HepG2 (cell line): Measurements from ENCODE around the gene AMZ1. TPM values are rescaled to one million over a fixed set of nuclear protein-coding genes. Genes with fewer than 3 reads are reported as not detected.

Experiments
- CAMTA2 ChIP-seq: sonication (generic); formaldehyde crosslinking; IDR thresholded peaks from 2 replicates; pipeline ENCODE4 v1.4.0; 2020; ENCODE audit warnings: mild to moderate bottlenecking, missing genetic modification reagents, borderline replicate concordance
- CCDC6 ChIP-seq: sonication (generic); formaldehyde crosslinking; IDR thresholded peaks from 2 replicates; pipeline ENCODE4 v1.8.1; 2022; ENCODE audit warnings: mild to moderate bottlenecking, missing genetic modification reagents, moderate library complexity
- HDAC2 ChIP-seq: sonication (generic); formaldehyde crosslinking; IDR thresholded peaks from 2 replicates; pipeline ENCODE4 v1.4.0; 2020; ENCODE audit warnings: missing genetic modification reagents
- KDM2A ChIP-seq: sonication (generic); formaldehyde crosslinking; IDR thresholded peaks from 2 replicates; pipeline ENCODE4 v1.4.0; 2020; ENCODE audit warnings: low read depth, missing genetic modification reagents, borderline replicate concordance
- NR1H2 ChIP-seq: sonication (generic); formaldehyde crosslinking; IDR thresholded peaks from 2 replicates; pipeline ENCODE4 v1.8.1; 2022; ENCODE audit warnings: low read depth, missing genetic modification reagents, borderline replicate concordance
- PCBP2 ChIP-seq: fragments of 200-400 bp; formaldehyde crosslinking; optimal IDR thresholded peaks from 2 replicates; pipeline ENCODE3; 2018; ENCODE audit warnings: low read length, low read depth; ENCODE audit not compliant: poor library complexity, severe bottlenecking
- PHF21A ChIP-seq: sonication (generic); formaldehyde crosslinking; IDR thresholded peaks from 2 replicates; pipeline ENCODE4 v1.5.0; 2020; ENCODE audit warnings: mild to moderate bottlenecking, missing genetic modification reagents
- RAD21 ChIP-seq: fragments of 450-650 bp; formaldehyde crosslinking; IDR thresholded peaks from 2 replicates; pipeline ENCODE4 v1.5.0; 2020; ENCODE audit warnings: mild to moderate bottlenecking
- ZNF672 ChIP-seq: sonication (generic); formaldehyde crosslinking; IDR thresholded peaks from 2 replicates; pipeline ENCODE4 v1.8.1; 2022; ENCODE audit warnings: missing genetic modification reagents
- ZNF850 ChIP-seq: sonication (generic); formaldehyde crosslinking; conservative IDR thresholded peaks from 2 replicates; pipeline ENCODE4 v1.9.0; 2021; ENCODE audit warnings: mild to moderate bottlenecking, missing genetic modification reagents
- ZNF883 ChIP-seq: sonication (generic); formaldehyde crosslinking; IDR thresholded peaks from 2 replicates; pipeline ENCODE4 v1.5.1; 2020; ENCODE audit warnings: mild to moderate bottlenecking, missing genetic modification reagents; ENCODE audit errors: not compliant biosample characterization
- ZNF891 ChIP-seq: sonication (generic); formaldehyde crosslinking; IDR thresholded peaks from 2 replicates; pipeline ENCODE4 v1.5.0; 2020; ENCODE audit warnings: mild to moderate bottlenecking, missing genetic modification reagents
- ZSCAN22 ChIP-seq: sonication (generic); formaldehyde crosslinking; IDR thresholded peaks from 2 replicates; pipeline ENCODE4 v1.4.0; 2020; ENCODE audit warnings: mild to moderate bottlenecking, missing genetic modification reagents
- polyA plus RNA-seq, 8 experiments: library from polyadenylated mRNA; depleted of rRNA in 3 of 8; stranded (reverse) in 7 of 8; unstranded in 1 of 8; fragments of >200 nt; fragmentation: Illumina TruSeq in 4 of 8; extraction: Trizol in 4 of 8; gene quantifications; 2 replicates each; pipeline versions ENCODE4 v1.2.1 to v1.2.3, GENCODE V29; 2011 to 2016; ENCODE audit warnings: low read depth in 4 of 8, missing spikeins in 1 of 8, mixed read lengths in 1 of 8; ENCODE audit not compliant: insufficient read depth in 1 of 8
- total RNA-seq, 5 experiments: library from RNA; depleted of rRNA; stranded (reverse); fragments of >200 nt; fragmentation: Illumina TruSeq; extraction: Trizol; gene quantifications; 2 replicates each; pipeline ENCODE4 v1.2.3, GENCODE V29; 2016; ENCODE audit warnings: low read depth in 1 of 5
- TF ChIP-seq, protein P1 (sequence below): sonication (generic); IDR thresholded peaks from 2 replicates; pipeline ENCODE4 v1.6.1; 2016; ENCODE audit warnings: low read depth, borderline replicate concordance
- TF ChIP-seq, protein P2 (sequence below): sonication (generic); formaldehyde crosslinking; IDR thresholded peaks from 2 replicates; pipeline ENCODE4 v1.4.0; 2020; ENCODE audit warnings: mild to moderate bottlenecking, missing genetic modification reagents
- TF ChIP-seq, protein P3 (sequence below): sonication (generic); formaldehyde crosslinking; IDR thresholded peaks from 2 replicates; pipeline ENCODE4 v1.4.0; 2020; ENCODE audit warnings: missing genetic modification reagents; ENCODE audit errors: not compliant biosample characterization
- TF ChIP-seq, protein P4 (sequence below): sonication (generic); formaldehyde crosslinking; IDR thresholded peaks from 2 replicates; pipeline ENCODE4 v1.5.0; 2020; ENCODE audit warnings: mild to moderate bottlenecking, missing genetic modification reagents, moderate library complexity
- TF ChIP-seq, protein P5 (sequence below): sonication (generic); formaldehyde crosslinking; IDR thresholded peaks from 2 replicates; pipeline ENCODE4 v1.5.1; 2020; ENCODE audit warnings: mild to moderate bottlenecking, missing genetic modification reagents, moderate library complexity
- TF ChIP-seq, protein P6 (sequence below): sonication (generic); formaldehyde crosslinking; IDR thresholded peaks from 2 replicates; pipeline ENCODE4 v1.4.0; 2020; ENCODE audit warnings: missing genetic modification reagents

The AMZ1 gene
- total and polyA plus RNA-seq, 2 of the 13 experiments (the other 11 are each of a cell fraction or from before 2014, with no cell fraction given): 0.03 TPM; not detected in 1

DNA sequence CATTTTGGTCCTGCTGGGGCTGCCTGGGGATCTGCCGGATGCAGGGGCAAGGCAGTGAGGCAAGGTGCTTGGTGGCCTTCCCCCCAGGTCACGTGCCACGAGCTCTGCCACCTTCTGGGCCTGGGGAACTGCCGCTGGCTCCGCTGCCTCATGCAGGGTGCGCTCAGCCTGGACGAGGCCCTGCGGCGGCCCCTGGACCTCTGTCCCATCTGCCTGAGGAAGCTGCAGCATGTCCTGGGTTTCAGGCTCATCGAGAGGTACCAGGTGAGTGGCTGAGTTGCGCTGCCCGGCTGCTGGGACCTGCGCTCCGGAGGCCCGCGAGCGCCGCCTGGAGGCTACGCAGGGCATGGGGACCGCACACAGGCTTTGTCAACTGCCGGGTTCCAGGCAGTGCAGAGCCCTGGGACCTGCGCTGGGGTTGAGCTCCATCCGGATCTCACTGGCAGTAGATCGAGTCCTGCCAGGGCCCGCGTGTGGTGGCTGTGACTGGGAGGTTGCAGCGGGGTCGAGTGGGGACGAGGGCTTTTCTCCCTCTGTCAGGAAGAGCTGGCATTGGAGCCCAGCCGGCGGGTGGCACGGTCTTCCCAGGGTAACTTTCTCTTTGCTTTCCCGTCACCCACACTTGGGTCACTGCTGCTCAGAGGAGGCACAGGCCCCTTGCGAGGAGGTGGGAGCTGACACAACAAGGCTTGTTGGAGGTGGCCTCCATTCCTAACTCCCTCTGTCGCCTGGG lies 21.7 kb downstream of the AMZ1 start (continued):
- TF ChIP-seq, protein P1, sequence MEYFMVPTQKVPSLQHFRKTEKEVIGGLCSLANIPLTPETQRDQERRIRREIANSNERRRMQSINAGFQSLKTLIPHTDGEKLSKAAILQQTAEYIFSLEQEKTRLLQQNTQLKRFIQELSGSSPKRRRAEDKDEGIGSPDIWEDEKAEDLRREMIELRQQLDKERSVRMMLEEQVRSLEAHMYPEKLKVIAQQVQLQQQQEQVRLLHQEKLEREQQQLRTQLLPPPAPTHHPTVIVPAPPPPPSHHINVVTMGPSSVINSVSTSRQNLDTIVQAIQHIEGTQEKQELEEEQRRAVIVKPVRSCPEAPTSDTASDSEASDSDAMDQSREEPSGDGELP: peak; percentile 41; the same call in 1 of the 2 replicates
- peak; percentile 32; the same call in 1 of the 2 replicates for TF ChIP-seq HDAC2 (CRISPR knock-in tag)
- TF ChIP-seq, protein P2, sequence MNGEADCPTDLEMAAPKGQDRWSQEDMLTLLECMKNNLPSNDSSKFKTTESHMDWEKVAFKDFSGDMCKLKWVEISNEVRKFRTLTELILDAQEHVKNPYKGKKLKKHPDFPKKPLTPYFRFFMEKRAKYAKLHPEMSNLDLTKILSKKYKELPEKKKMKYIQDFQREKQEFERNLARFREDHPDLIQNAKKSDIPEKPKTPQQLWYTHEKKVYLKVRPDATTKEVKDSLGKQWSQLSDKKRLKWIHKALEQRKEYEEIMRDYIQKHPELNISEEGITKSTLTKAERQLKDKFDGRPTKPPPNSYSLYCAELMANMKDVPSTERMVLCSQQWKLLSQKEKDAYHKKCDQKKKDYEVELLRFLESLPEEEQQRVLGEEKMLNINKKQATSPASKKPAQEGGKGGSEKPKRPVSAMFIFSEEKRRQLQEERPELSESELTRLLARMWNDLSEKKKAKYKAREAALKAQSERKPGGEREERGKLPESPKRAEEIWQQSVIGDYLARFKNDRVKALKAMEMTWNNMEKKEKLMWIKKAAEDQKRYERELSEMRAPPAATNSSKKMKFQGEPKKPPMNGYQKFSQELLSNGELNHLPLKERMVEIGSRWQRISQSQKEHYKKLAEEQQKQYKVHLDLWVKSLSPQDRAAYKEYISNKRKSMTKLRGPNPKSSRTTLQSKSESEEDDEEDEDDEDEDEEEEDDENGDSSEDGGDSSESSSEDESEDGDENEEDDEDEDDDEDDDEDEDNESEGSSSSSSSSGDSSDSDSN (CRISPR knock-in tag): peak; percentile 62
- TF ChIP-seq ZNF672 (CRISPR knock-in tag): no peak
- TF ChIP-seq ZNF883 (CRISPR knock-in tag): peak; percentile 75
- TF ChIP-seq, protein P3, sequence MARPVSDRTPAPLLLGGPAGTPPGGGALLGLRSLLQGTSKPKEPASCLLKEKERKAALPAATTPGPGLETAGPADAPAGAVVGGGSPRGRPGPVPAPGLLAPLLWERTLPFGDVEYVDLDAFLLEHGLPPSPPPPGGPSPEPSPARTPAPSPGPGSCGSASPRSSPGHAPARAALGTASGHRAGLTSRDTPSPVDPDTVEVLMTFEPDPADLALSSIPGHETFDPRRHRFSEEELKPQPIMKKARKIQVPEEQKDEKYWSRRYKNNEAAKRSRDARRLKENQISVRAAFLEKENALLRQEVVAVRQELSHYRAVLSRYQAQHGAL: no peak
- TF ChIP-seq, protein P4, sequence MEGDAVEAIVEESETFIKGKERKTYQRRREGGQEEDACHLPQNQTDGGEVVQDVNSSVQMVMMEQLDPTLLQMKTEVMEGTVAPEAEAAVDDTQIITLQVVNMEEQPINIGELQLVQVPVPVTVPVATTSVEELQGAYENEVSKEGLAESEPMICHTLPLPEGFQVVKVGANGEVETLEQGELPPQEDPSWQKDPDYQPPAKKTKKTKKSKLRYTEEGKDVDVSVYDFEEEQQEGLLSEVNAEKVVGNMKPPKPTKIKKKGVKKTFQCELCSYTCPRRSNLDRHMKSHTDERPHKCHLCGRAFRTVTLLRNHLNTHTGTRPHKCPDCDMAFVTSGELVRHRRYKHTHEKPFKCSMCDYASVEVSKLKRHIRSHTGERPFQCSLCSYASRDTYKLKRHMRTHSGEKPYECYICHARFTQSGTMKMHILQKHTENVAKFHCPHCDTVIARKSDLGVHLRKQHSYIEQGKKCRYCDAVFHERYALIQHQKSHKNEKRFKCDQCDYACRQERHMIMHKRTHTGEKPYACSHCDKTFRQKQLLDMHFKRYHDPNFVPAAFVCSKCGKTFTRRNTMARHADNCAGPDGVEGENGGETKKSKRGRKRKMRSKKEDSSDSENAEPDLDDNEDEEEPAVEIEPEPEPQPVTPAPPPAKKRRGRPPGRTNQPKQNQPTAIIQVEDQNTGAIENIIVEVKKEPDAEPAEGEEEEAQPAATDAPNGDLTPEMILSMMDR (CRISPR knock-in tag): peak; percentile 99
- no peak for TF ChIP-seq ZNF850 (CRISPR knock-in tag)
- no peak for TF ChIP-seq ZSCAN22
- no peak for TF ChIP-seq PCBP2
- TF ChIP-seq, protein P5, sequence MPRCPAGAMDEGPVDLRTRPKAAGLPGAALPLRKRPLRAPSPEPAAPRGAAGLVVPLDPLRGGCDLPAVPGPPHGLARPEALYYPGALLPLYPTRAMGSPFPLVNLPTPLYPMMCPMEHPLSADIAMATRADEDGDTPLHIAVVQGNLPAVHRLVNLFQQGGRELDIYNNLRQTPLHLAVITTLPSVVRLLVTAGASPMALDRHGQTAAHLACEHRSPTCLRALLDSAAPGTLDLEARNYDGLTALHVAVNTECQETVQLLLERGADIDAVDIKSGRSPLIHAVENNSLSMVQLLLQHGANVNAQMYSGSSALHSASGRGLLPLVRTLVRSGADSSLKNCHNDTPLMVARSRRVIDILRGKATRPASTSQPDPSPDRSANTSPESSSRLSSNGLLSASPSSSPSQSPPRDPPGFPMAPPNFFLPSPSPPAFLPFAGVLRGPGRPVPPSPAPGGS (CRISPR knock-in tag): peak; percentile 75; the same call in 1 of the 2 replicates
- TF ChIP-seq CCDC6 (CRISPR knock-in tag): 0 out of 2 replicates have a peak, but pooled peaks have one; percentile 61
- TF ChIP-seq KDM2A (CRISPR knock-in tag): peak; percentile 95
- TF ChIP-seq, protein P6, sequence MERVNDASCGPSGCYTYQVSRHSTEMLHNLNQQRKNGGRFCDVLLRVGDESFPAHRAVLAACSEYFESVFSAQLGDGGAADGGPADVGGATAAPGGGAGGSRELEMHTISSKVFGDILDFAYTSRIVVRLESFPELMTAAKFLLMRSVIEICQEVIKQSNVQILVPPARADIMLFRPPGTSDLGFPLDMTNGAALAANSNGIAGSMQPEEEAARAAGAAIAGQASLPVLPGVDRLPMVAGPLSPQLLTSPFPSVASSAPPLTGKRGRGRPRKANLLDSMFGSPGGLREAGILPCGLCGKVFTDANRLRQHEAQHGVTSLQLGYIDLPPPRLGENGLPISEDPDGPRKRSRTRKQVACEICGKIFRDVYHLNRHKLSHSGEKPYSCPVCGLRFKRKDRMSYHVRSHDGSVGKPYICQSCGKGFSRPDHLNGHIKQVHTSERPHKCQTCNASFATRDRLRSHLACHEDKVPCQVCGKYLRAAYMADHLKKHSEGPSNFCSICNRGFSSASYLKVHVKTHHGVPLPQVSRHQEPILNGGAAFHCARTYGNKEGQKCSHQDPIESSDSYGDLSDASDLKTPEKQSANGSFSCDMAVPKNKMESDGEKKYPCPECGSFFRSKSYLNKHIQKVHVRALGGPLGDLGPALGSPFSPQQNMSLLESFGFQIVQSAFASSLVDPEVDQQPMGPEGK (CRISPR knock-in tag): peak; percentile 37; the same call in 1 of the 2 replicates
- TF ChIP-seq CAMTA2: peak; percentile 49; the same call in 1 of the 2 replicates
- TF ChIP-seq PHF21A (CRISPR knock-in tag): peak; percentile 58; the same call in 1 of the 2 replicates
- TF ChIP-seq ZNF891 (CRISPR knock-in tag): no peak
- peak; percentile 95 for TF ChIP-seq RAD21 (CRISPR knock-in tag)
- 0 out of 2 replicates have a peak, but pooled peaks have one; percentile 12 for TF ChIP-seq NR1H2 (CRISPR knock-in tag)
